H9 (cell line): ENCODE measurements around the gene ERCC6L2. TPM values are rescaled to one million over a fixed set of nuclear protein-coding genes. Genes with fewer than 3 reads are reported as not detected.

Source experiments
- DNase-seq: peaks from one replicate; pipeline ENCODE4 v3.0.0-alpha.2; 2017
- H2AFZ ChIP-seq: one replicate; pipeline ENCODE4 v1.6.1; 2013; ENCODE audit warnings: mild to moderate bottlenecking, low read length, control low read depth, moderate library complexity
- H2AK5ac ChIP-seq: 2 replicates; pipeline ENCODE4 v1.6.1; 2013; ENCODE audit warnings: low read length, control low read depth, mixed read lengths; ENCODE audit not compliant: insufficient read length
- H2BK120ac ChIP-seq: one replicate; pipeline ENCODE4 v1.6.1; 2013; ENCODE audit warnings: low read depth, mild to moderate bottlenecking, low read length, control low read depth, inconsistent platforms; ENCODE audit not compliant: poor library complexity, severe bottlenecking
- H2BK12ac ChIP-seq: 2 replicates; pipeline ENCODE4 v1.6.1; 2013; ENCODE audit warnings: low read length, control low read depth, mixed read lengths, low read depth; ENCODE audit not compliant: insufficient read length
- H2BK15ac ChIP-seq: 2 replicates; pipeline ENCODE4 v1.6.1; 2013; ENCODE audit warnings: low read depth, low read length, control low read depth
- H2BK20ac ChIP-seq: one replicate; pipeline ENCODE4 v1.6.1; 2013; ENCODE audit warnings: low read depth, mild to moderate bottlenecking, low read length, control low read depth, inconsistent platforms; ENCODE audit not compliant: poor library complexity, severe bottlenecking
- H2BK5ac ChIP-seq: 2 replicates; pipeline ENCODE4 v1.6.1; 2013; ENCODE audit warnings: low read length, control low read depth, mixed read lengths; ENCODE audit not compliant: insufficient read length
- H3K14ac ChIP-seq: 2 replicates; pipeline ENCODE4 v1.6.1; 2013; ENCODE audit warnings: low read length, control low read depth; ENCODE audit not compliant: insufficient read depth
- H3K18ac ChIP-seq: 2 replicates; pipeline ENCODE4 v1.6.1; 2013; ENCODE audit warnings: low read depth, mild to moderate bottlenecking, mixed read lengths, low read length, control low read depth; ENCODE audit not compliant: insufficient read length
- H3K23ac ChIP-seq: 2 replicates; pipeline ENCODE4 v1.6.1; 2013; ENCODE audit warnings: low read length, control low read depth, mixed read lengths, low read depth; ENCODE audit not compliant: insufficient read length
- H3K23me2 ChIP-seq: 2 replicates; pipeline ENCODE4 v1.6.1; 2013; ENCODE audit warnings: low read depth, mild to moderate bottlenecking, mixed read lengths, low read length, control low read depth; ENCODE audit not compliant: insufficient read length, poor library complexity, severe bottlenecking
- H3K27ac ChIP-seq: 2 replicates; pipeline ENCODE4 v1.5.1; 2013; ENCODE audit warnings: low read length, control low read depth, mixed read lengths, low read depth; ENCODE audit not compliant: insufficient read length
- H3K27me3 ChIP-seq: 2 replicates; pipeline ENCODE4 v1.6.1; 2013; ENCODE audit warnings: low read length, control low read depth, inconsistent platforms; ENCODE audit not compliant: insufficient read depth
- H3K4ac ChIP-seq: 2 replicates; pipeline ENCODE4 v1.6.1; 2013; ENCODE audit warnings: low read depth, mild to moderate bottlenecking, control low read depth, inconsistent platforms, low read length, moderate library complexity
- H3K4me1 ChIP-seq: 2 replicates; pipeline ENCODE4 v1.6.1; 2013; ENCODE audit warnings: low read length, control low read depth, inconsistent platforms; ENCODE audit not compliant: insufficient read depth
- H3K4me2 ChIP-seq: 2 replicates; pipeline ENCODE4 v1.6.1; 2013; ENCODE audit warnings: low read length, control low read depth, mixed read lengths; ENCODE audit not compliant: insufficient read length, insufficient read depth
- H3K56ac ChIP-seq: 2 replicates; pipeline ENCODE4 v1.6.1; 2013; ENCODE audit warnings: low read depth, mild to moderate bottlenecking, mixed read lengths, low read length, control low read depth; ENCODE audit not compliant: insufficient read length
- H3K79me1 ChIP-seq: 2 replicates; pipeline ENCODE4 v1.6.1; 2013; ENCODE audit warnings: low read depth, mild to moderate bottlenecking, moderate library complexity, low read length, control low read depth, inconsistent platforms; ENCODE audit not compliant: insufficient read depth, poor library complexity, severe bottlenecking
- H3K79me2 ChIP-seq: 2 replicates; pipeline ENCODE4 v1.6.1; 2013; ENCODE audit warnings: low read length, control low read depth, inconsistent platforms; ENCODE audit not compliant: insufficient read depth
- H3K9ac ChIP-seq: 2 replicates; pipeline ENCODE4 v1.6.1; 2013; ENCODE audit warnings: low read length, control low read depth, mixed read lengths; ENCODE audit not compliant: insufficient read length; ENCODE audit errors: extremely low read depth
- H3K9me3 ChIP-seq: one replicate; pipeline ENCODE4 v1.6.1; 2013; ENCODE audit warnings: low read depth, low read length, inconsistent platforms; ENCODE audit not compliant: control insufficient read depth
- H3T11ph ChIP-seq: one replicate; pipeline ENCODE4 v1.6.1; 2013; ENCODE audit warnings: mild to moderate bottlenecking, low read length, control low read depth, inconsistent platforms
- H4K20me1 ChIP-seq: one replicate; pipeline ENCODE4 v1.6.1; 2013; ENCODE audit not compliant: control insufficient read depth, insufficient read length, insufficient read depth
- H4K5ac ChIP-seq: 2 replicates; pipeline ENCODE4 v1.6.1; 2013; ENCODE audit warnings: low read depth, mild to moderate bottlenecking, mixed read lengths, low read length, control low read depth; ENCODE audit not compliant: insufficient read length
- H4K8ac ChIP-seq: replicated peaks from 2 replicates; pipeline ENCODE4 v1.6.1; 2013; ENCODE audit warnings: low read length, control low read depth, mixed read lengths, low read depth; ENCODE audit not compliant: insufficient read length
- H4K91ac ChIP-seq: 2 replicates; pipeline ENCODE4 v1.6.1; 2013; ENCODE audit warnings: low read depth, mild to moderate bottlenecking, moderate library complexity, mixed read lengths, low read length, control low read depth; ENCODE audit not compliant: insufficient read length
- H3K27ac Mint-ChIP-seq, 3 experiments: 2 replicates in 2 of 3; 3 replicates in 1 of 3; pipeline ENCODE4 v1.8.0; 2020 to 2021; ENCODE audit warnings: mixed read lengths in 3 of 3, mild to moderate bottlenecking in 1 of 3, moderate library complexity in 1 of 3
- H3K27me3 Mint-ChIP-seq: 2 replicates; pipeline ENCODE4 v1.8.0; 2021; ENCODE audit warnings: low read depth, mild to moderate bottlenecking, moderate library complexity, mixed read lengths
- H3K36me3 Mint-ChIP-seq, 3 experiments: 2 replicates in 2 of 3; 3 replicates in 1 of 3; pipeline ENCODE4 v1.8.0; 2020 to 2021; ENCODE audit warnings: low read depth in 3 of 3, mixed read lengths in 3 of 3; ENCODE audit not compliant: insufficient read depth in 1 of 3
- H3K4me1 Mint-ChIP-seq, 2 experiments: 2 replicates each; pipeline ENCODE4 v1.8.0; 2020; ENCODE audit warnings: mixed read lengths in 2 of 2
- H3K4me3 Mint-ChIP-seq, 2 experiments: 2 replicates in 1 of 2; 3 replicates in 1 of 2; pipeline ENCODE4 v1.8.0; 2020 to 2021; ENCODE audit warnings: mild to moderate bottlenecking in 2 of 2, mixed read lengths in 2 of 2, moderate library complexity in 1 of 2
- H3K9me3 Mint-ChIP-seq, 2 experiments: 2 replicates in 1 of 2; 3 replicates in 1 of 2; pipeline ENCODE4 v1.8.0; 2020; ENCODE audit warnings: mild to moderate bottlenecking in 2 of 2, mixed read lengths in 2 of 2, moderate library complexity in 1 of 2
- WGBS: extraction: QIAGEN DNeasy Blood & Tissue Kit; methylation state at CpG from one replicate; pipeline ENCODE4 v1.1.7; 2013; ENCODE audit warnings: missing lambda C conversion rate, low lambda C conversion rate, mixed read lengths; ENCODE audit not compliant: insufficient read length; ENCODE audit errors: extremely low coverage; 5-methylcytosine and 5-hydroxymethylcytosine counted together
- long read RNA-seq: library from polyadenylated mRNA; unstranded; transcript quantifications from one replicate; pipeline ENCODE4 v2.0.0, GENCODE V29; 2020
- total RNA-seq: library from RNA; stranded (reverse); gene quantifications from 2 replicates; pipeline ENCODE4 v1.2.1, GENCODE V29; 2021
- TF ChIP-seq, protein P1 (sequence below): fragments of 200-600 bp; sonication (generic); conservative IDR thresholded peaks from 3 replicates; pipeline ENCODE4 v1.8.0; 2021; ENCODE audit warnings: antibody characterized with exemption, mild to moderate bottlenecking

Gene ERCC6L2, protein sequence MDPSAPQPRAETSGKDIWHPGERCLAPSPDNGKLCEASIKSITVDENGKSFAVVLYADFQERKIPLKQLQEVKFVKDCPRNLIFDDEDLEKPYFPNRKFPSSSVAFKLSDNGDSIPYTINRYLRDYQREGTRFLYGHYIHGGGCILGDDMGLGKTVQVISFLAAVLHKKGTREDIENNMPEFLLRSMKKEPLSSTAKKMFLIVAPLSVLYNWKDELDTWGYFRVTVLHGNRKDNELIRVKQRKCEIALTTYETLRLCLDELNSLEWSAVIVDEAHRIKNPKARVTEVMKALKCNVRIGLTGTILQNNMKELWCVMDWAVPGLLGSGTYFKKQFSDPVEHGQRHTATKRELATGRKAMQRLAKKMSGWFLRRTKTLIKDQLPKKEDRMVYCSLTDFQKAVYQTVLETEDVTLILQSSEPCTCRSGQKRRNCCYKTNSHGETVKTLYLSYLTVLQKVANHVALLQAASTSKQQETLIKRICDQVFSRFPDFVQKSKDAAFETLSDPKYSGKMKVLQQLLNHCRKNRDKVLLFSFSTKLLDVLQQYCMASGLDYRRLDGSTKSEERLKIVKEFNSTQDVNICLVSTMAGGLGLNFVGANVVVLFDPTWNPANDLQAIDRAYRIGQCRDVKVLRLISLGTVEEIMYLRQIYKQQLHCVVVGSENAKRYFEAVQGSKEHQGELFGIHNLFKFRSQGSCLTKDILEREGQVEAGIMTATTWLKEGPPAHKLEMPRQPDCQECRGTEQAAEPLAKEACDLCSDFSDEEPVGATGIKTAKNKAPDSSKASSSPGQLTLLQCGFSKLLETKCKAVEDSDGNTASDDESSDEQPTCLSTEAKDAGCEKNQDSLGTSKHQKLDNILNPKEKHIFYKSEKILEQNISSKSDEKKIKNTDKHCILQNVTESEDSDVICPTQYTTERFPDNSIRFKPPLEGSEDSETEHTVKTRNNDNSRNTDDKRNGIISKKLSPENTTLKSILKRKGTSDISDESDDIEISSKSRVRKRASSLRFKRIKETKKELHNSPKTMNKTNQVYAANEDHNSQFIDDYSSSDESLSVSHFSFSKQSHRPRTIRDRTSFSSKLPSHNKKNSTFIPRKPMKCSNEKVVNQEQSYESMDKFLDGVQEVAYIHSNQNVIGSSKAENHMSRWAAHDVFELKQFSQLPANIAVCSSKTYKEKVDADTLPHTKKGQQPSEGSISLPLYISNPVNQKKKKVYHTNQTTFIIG (N-terminal part only)
- total RNA-seq = 47.3 and 57.7 TPM in 2 replicates
- long read RNA-seq, full-length matches to known transcripts = 2 of 163 reads
- long read RNA-seq, partial matches to known transcripts = 34 of 163 reads
- long read RNA-seq, other reads (novel, unspliced or antisense) = 127 of 163 reads

DNA sequence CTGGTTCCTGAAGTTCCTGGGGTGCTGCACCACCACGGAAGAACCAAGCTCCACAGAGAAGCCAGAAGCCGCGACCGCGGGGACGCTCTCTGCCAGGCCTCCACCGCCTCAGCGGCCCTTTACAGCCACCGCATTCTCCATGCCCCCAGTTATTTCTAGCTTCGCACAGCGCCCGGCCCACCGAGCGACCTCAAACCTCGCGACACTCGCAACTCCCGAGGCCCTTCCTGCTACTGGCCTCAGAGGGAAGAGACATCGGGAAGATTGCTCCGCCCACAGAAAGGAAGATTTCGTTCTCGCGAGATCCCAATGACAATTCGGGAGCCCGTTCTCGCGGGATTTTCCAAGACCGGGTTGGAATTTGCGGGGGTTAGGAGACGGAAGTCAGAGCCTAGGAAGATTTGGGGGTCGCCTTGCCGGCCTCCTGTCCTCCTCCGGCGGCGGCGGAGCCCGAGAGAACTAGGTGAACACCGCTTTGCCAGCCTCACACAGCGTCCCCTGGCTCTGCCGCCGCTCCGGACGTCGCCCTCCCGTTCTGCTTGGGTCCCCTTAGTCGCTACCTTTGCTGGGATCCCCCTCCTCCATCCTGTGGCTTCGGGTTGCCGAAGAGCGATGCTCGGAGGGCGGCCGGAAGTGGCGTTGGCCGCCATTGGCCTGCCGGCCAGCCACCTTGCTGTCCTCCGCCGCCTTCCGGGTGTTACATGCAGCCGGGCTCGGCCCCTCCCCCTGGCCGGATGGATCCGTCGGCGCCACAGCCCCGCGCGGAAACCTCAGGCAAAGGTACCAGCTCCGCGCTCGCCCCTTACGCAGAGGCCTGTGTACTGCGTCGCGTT, at the start of gene ERCC6L2:
Gene ERCC6L2, plus strand, starts transcription at position 387 of the 833 bp plus-strand sequence. Its CDS starts 348 bp downstream, at position 735.
- Histone ChIP-seq H3K14ac (peak within 1 kb of the TSS; percentile 100), H4K8ac (no peak within 1 kb of the TSS), H2AFZ (peak within 1 kb of the TSS; percentile 10), H3K23me2 (peaks cover 6% of the 10 kb centered on the region), H4K5ac (peak within 1 kb of the TSS; percentile 94), H3K27ac (peak within 1 kb of the TSS; percentile 84), H3K4me1 (peaks cover 3% of the 10 kb centered on the region; the same call in 1 of the 2 replicates), H3K9ac (peak within 1 kb of the TSS; percentile 97), H3K18ac (peak within 1 kb of the TSS; percentile 100), H2BK5ac (peak within 1 kb of the TSS; percentile 87), H4K20me1 (no peaks in the 10 kb centered on the region), H2AK5ac (no peak within 1 kb of the TSS), H2BK12ac (peak within 1 kb of the TSS; percentile 98), H2BK20ac (no peak within 1 kb of the TSS), H3T11ph (peak within 1 kb of the TSS; percentile 82), H2BK15ac (no peak within 1 kb of the TSS), H3K56ac (peak within 1 kb of the TSS; percentile 42), H3K79me1 (peaks cover 6% of the 10 kb centered on the region), H4K91ac (no peak within 1 kb of the TSS), H3K9me3 (no peaks in the 10 kb centered on the region), H3K27me3 (no peaks in the 10 kb centered on the region), H2BK120ac (peak within 1 kb of the TSS; percentile 96), H3K79me2 (peaks cover 5% of the 10 kb centered on the region; the same call in 1 of the 2 replicates), H3K4me2 (peak within 1 kb of the TSS; percentile 92), H3K23ac (no peak within 1 kb of the TSS), H3K4ac (no peak within 1 kb of the TSS; the same call in 1 of the 2 replicates)
- peaks cover 3 to 9% (median 9%) of the 10 kb centered on the region in 3 experiments; a peak in 5 of 7 replicates for H3K36me3 Mint-ChIP-seq
- peak within 1 kb of the TSS in 2 of 3 experiments; percentile 99 to 100; a peak in 6 of 7 replicates for H3K27ac Mint-ChIP-seq
- WGBS = no CpG with 5 or more reads among the region's 74 CpGs
- H3K27me3 Mint-ChIP-seq = no peaks in the 10 kb centered on the region
- peaks cover 9 to 12% of the 10 kb centered on the region in 2 experiments for H3K4me1 Mint-ChIP-seq
- TF ChIP-seq, protein P1, sequence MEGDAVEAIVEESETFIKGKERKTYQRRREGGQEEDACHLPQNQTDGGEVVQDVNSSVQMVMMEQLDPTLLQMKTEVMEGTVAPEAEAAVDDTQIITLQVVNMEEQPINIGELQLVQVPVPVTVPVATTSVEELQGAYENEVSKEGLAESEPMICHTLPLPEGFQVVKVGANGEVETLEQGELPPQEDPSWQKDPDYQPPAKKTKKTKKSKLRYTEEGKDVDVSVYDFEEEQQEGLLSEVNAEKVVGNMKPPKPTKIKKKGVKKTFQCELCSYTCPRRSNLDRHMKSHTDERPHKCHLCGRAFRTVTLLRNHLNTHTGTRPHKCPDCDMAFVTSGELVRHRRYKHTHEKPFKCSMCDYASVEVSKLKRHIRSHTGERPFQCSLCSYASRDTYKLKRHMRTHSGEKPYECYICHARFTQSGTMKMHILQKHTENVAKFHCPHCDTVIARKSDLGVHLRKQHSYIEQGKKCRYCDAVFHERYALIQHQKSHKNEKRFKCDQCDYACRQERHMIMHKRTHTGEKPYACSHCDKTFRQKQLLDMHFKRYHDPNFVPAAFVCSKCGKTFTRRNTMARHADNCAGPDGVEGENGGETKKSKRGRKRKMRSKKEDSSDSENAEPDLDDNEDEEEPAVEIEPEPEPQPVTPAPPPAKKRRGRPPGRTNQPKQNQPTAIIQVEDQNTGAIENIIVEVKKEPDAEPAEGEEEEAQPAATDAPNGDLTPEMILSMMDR = 0 out of 3 replicates have a peak, but pooled peaks have one; percentile 12
- peak; percentile 98 for DNase-seq
- no peaks in the 10 kb centered on the region for H3K9me3 Mint-ChIP-seq
- H3K4me3 Mint-ChIP-seq = no peak within 1 kb of the TSS
